ENCODE data around the gene TOP2B.

The TOP2B gene

GRCh38 chr3:25692341-25692740 lies 27.6 kb upstream of the TOP2B start:
- no peak overlapping the region for H3K4me2 ChIP-seq (ENCODE audit: low read length)
- H3K4me3 ChIP-seq (ENCODE audit: low read depth, low read length) = no peak overlapping the region
- no peaks in the 10 kb centered on the region for H3K4me1 ChIP-seq
- no peak overlapping the region for H3K27ac ChIP-seq
- TF ChIP-seq CTCF (IDR thresholded peaks at IDR 0.05) = no peak
- H3K9ac ChIP-seq = no peak overlapping the region
- H3K79me2 ChIP-seq = no peaks in the 10 kb centered on the region
- H2AFZ ChIP-seq = no peak overlapping the region
- H3K27me3 ChIP-seq (ENCODE audit: control insufficient read depth, insufficient read depth, low read length) = no peaks in the 10 kb centered on the region
- H3K9me3 ChIP-seq (ENCODE audit: control insufficient read depth, low read length) = no peaks in the 10 kb centered on the region
- H3K36me3 ChIP-seq (ENCODE audit: control insufficient read depth, insufficient read depth, low read length) = no peaks in the 10 kb centered on the region

GRCh38 chr3:25690768-25691533 lies 26.2 kb upstream of the TOP2B start:
- Histone ChIP-seq H3K36me3 (ENCODE audit: control insufficient read depth, insufficient read depth, low read length) (no peaks in the 10 kb centered on the region), H3K4me2 (ENCODE audit: low read length) (no peak overlapping the region), H3K27ac (no peak overlapping the region), H3K4me1 (no peaks in the 10 kb centered on the region), H3K9ac (no peak overlapping the region), H3K79me2 (no peaks in the 10 kb centered on the region), H3K4me3 (ENCODE audit: low read depth, low read length) (no peak overlapping the region), H3K9me3 (ENCODE audit: control insufficient read depth, low read length) (no peaks in the 10 kb centered on the region), H3K27me3 (ENCODE audit: control insufficient read depth, insufficient read depth, low read length) (no peaks in the 10 kb centered on the region), H2AFZ (no peak overlapping the region)
- no peak for TF ChIP-seq CTCF (IDR thresholded peaks at IDR 0.05)

GRCh38 chr3:25689226-25689625 lies 24.5 kb upstream of the TOP2B start:
- Histone ChIP-seq H3K79me2 (no peaks in the 10 kb centered on the region), H3K36me3 (ENCODE audit: control insufficient read depth, insufficient read depth, low read length) (no peaks in the 10 kb centered on the region), H3K9ac (no peak overlapping the region), H3K4me1 (no peaks in the 10 kb centered on the region), H3K4me3 (ENCODE audit: low read depth, low read length) (no peak overlapping the region), H3K4me2 (ENCODE audit: low read length) (no peak overlapping the region), H3K27me3 (ENCODE audit: control insufficient read depth, insufficient read depth, low read length) (no peaks in the 10 kb centered on the region), H2AFZ (no peak overlapping the region), H3K9me3 (ENCODE audit: control insufficient read depth, low read length) (no peaks in the 10 kb centered on the region), H3K27ac (no peak overlapping the region)
- no peak for TF ChIP-seq CTCF (IDR thresholded peaks at IDR 0.05)

- no peak overlapping the region for H3K4me3 ChIP-seq (ENCODE audit: low read depth, low read length)
- H3K27me3 ChIP-seq (ENCODE audit: control insufficient read depth, insufficient read depth, low read length) = no peaks in the 10 kb centered on the region
- H2AFZ ChIP-seq = no peak overlapping the region
- no peak overlapping the region for H3K9ac ChIP-seq
- TF ChIP-seq CTCF (IDR thresholded peaks at IDR 0.05) = no peak
- H3K36me3 ChIP-seq (ENCODE audit: control insufficient read depth, insufficient read depth, low read length) = no peaks in the 10 kb centered on the region
- no peak overlapping the region for H3K4me2 ChIP-seq (ENCODE audit: low read length)
- no peaks in the 10 kb centered on the region for H3K9me3 ChIP-seq (ENCODE audit: control insufficient read depth, low read length)
- H3K4me1 ChIP-seq = no peaks in the 10 kb centered on the region
- H3K79me2 ChIP-seq = no peaks in the 10 kb centered on the region
- H3K27ac ChIP-seq = no peak overlapping the region
Observed at GRCh38 chr3:25687742-25688141, 23.0 kb upstream of the TOP2B start.

- no peak overlapping the region for H3K4me3 ChIP-seq (ENCODE audit: low read depth, low read length)
- H3K4me2 ChIP-seq (ENCODE audit: low read length) = no peak overlapping the region
- no peaks in the 10 kb centered on the region for H3K27me3 ChIP-seq (ENCODE audit: control insufficient read depth, insufficient read depth, low read length)
- no peaks in the 10 kb centered on the region for H3K36me3 ChIP-seq (ENCODE audit: control insufficient read depth, insufficient read depth, low read length)
- TF ChIP-seq CTCF (IDR thresholded peaks at IDR 0.05) = no peak
- H3K9ac ChIP-seq = no peak overlapping the region
- no peaks in the 10 kb centered on the region for H3K79me2 ChIP-seq
- no peaks in the 10 kb centered on the region for H3K9me3 ChIP-seq (ENCODE audit: control insufficient read depth, low read length)
- no peak overlapping the region for H2AFZ ChIP-seq
- no peaks in the 10 kb centered on the region for H3K4me1 ChIP-seq
- H3K27ac ChIP-seq = no peak overlapping the region
Observed at GRCh38 chr3:25686766-25687165, 22.1 kb upstream of the TOP2B start.

Measured in parathyroid adenoma (tissue), 2 donors.